Prostate gland (tissue), 2 donors: ENCODE data around the gene MYADML2.

Experiments
- POLR2A ChIP-seq: fragments of 450-650 bp; IDR thresholded peaks from one replicate; pipeline ENCODE4 v1.6.1; 2016; ENCODE audit warnings: antibody characterized with exemption, mild to moderate bottlenecking
- POLR2AphosphoS5 ChIP-seq: sonication (generic); formaldehyde crosslinking; IDR thresholded peaks from one replicate; pipeline ENCODE4 v1.6.1; 2017; ENCODE audit warnings: antibody characterized with exemption
- TF ChIP-seq, protein P1 (sequence below), 4 experiments: fragments of 200-600 bp in 2 of 4; fragments of 450-650 bp in 2 of 4; sonication (generic) in 2 of 4; IDR thresholded peaks; 1 replicate in 3 of 4; 2 replicates in 1 of 4; pipeline ENCODE4 v1.5.1; 2016 to 2019; ENCODE audit warnings: antibody characterized with exemption in 4 of 4, mild to moderate bottlenecking in 2 of 4, moderate library complexity in 2 of 4

GRCh38 chr17:81905424-81905875 is 41.6 kb downstream of the MYADML2 start:
- TF ChIP-seq, protein P1, sequence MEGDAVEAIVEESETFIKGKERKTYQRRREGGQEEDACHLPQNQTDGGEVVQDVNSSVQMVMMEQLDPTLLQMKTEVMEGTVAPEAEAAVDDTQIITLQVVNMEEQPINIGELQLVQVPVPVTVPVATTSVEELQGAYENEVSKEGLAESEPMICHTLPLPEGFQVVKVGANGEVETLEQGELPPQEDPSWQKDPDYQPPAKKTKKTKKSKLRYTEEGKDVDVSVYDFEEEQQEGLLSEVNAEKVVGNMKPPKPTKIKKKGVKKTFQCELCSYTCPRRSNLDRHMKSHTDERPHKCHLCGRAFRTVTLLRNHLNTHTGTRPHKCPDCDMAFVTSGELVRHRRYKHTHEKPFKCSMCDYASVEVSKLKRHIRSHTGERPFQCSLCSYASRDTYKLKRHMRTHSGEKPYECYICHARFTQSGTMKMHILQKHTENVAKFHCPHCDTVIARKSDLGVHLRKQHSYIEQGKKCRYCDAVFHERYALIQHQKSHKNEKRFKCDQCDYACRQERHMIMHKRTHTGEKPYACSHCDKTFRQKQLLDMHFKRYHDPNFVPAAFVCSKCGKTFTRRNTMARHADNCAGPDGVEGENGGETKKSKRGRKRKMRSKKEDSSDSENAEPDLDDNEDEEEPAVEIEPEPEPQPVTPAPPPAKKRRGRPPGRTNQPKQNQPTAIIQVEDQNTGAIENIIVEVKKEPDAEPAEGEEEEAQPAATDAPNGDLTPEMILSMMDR (IDR thresholded peaks at IDR 0.05), result no peak
- no peak for TF ChIP-seq POLR2A
- no peak for TF ChIP-seq POLR2AphosphoS5
